ENCODE measurements around the gene MATN1.

Gene MATN1

GRCh38 chr1:30678209-30678608 is 45.2 kb downstream of the MATN1 start:
- TF ChIP-seq EZH2 (IDR thresholded peaks at IDR 0.05; ENCODE audit: borderline replicate concordance, low read length) = no peak
- TF ChIP-seq CTCF (IDR thresholded peaks at IDR 0.05; ENCODE audit: low read length) = no peak
- Histone ChIP-seq H3K27me3 (ENCODE audit: insufficient read depth, low read length) (0 out of 2 replicates have a peak, but pooled peaks cover 3% of the 10 kb centered on the region), H3K27ac (ENCODE audit: low read depth, low read length, poor library complexity, severe bottlenecking) (no peak overlapping the region), H3K4me3 (ENCODE audit: low read depth, low read length, poor library complexity, severe bottlenecking) (no peak overlapping the region), H3K9ac (ENCODE audit: low read length) (no peak overlapping the region), H3K4me1 (ENCODE audit: insufficient read depth, low read length, severe bottlenecking) (no peaks in the 10 kb centered on the region), H3K9me2 (ENCODE audit: low read depth, low read length) (no peaks in the 10 kb centered on the region), H3F3A (ENCODE audit: insufficient read depth, low read length) (no peaks in the 10 kb centered on the region), H3K9me3 (ENCODE audit: low read length) (no peaks in the 10 kb centered on the region), H2AFZ (ENCODE audit: low read length) (no peak overlapping the region), H3K36me3 (ENCODE audit: insufficient read depth, low read length) (no peaks in the 10 kb centered on the region), H4K20me1 (ENCODE audit: insufficient read depth, low read length) (no peaks in the 10 kb centered on the region), H3K79me2 (ENCODE audit: insufficient read depth, low read length) (no peaks in the 10 kb centered on the region), H3K4me2 (ENCODE audit: low read length) (no peak overlapping the region)

- Histone ChIP-seq H3K27me3 (ENCODE audit: insufficient read depth, low read length) (0 out of 2 replicates have a peak, but pooled peaks cover 3% of the 10 kb centered on the region), H3K9ac (ENCODE audit: low read length) (no peak overlapping the region), H3K27ac (ENCODE audit: low read depth, low read length, poor library complexity, severe bottlenecking) (no peak overlapping the region), H3K36me3 (ENCODE audit: insufficient read depth, low read length) (no peaks in the 10 kb centered on the region), H3K4me3 (ENCODE audit: low read depth, low read length, poor library complexity, severe bottlenecking) (no peak overlapping the region), H2AFZ (ENCODE audit: low read length) (no peak overlapping the region), H4K20me1 (ENCODE audit: insufficient read depth, low read length) (no peaks in the 10 kb centered on the region), H3K79me2 (ENCODE audit: insufficient read depth, low read length) (no peaks in the 10 kb centered on the region), H3K9me2 (ENCODE audit: low read depth, low read length) (no peaks in the 10 kb centered on the region), H3K4me1 (ENCODE audit: insufficient read depth, low read length, severe bottlenecking) (no peaks in the 10 kb centered on the region), H3K9me3 (ENCODE audit: low read length) (0 out of 2 replicates have a peak, but pooled peaks cover 2% of the 10 kb centered on the region), H3F3A (ENCODE audit: insufficient read depth, low read length) (no peaks in the 10 kb centered on the region), H3K4me2 (ENCODE audit: low read length) (no peak overlapping the region)
- no peak for TF ChIP-seq EZH2 (IDR thresholded peaks at IDR 0.05; ENCODE audit: borderline replicate concordance, low read length)
- TF ChIP-seq CTCF (IDR thresholded peaks at IDR 0.05; ENCODE audit: low read length) = no peak
These were observed 45.9 kb downstream of the MATN1 start for GRCh38 chr1:30677471-30677870.

GRCh38 chr1:30675761-30676160 is 47.6 kb downstream of the MATN1 start:
- no peak for TF ChIP-seq CTCF (IDR thresholded peaks at IDR 0.05; ENCODE audit: low read length)
- no peak for TF ChIP-seq EZH2 (IDR thresholded peaks at IDR 0.05; ENCODE audit: borderline replicate concordance, low read length)
- no peaks in the 10 kb centered on the region for H3K36me3 ChIP-seq (ENCODE audit: insufficient read depth, low read length)
- H3F3A ChIP-seq (ENCODE audit: insufficient read depth, low read length) = no peaks in the 10 kb centered on the region
- no peak overlapping the region for H3K4me2 ChIP-seq (ENCODE audit: low read length)
- no peak overlapping the region for H3K9ac ChIP-seq (ENCODE audit: low read length)
- no peak overlapping the region for H2AFZ ChIP-seq (ENCODE audit: low read length)
- no peaks in the 10 kb centered on the region for H4K20me1 ChIP-seq (ENCODE audit: insufficient read depth, low read length)
- H3K79me2 ChIP-seq (ENCODE audit: insufficient read depth, low read length) = no peaks in the 10 kb centered on the region
- no peak overlapping the region for H3K4me3 ChIP-seq (ENCODE audit: low read depth, low read length, poor library complexity, severe bottlenecking)
- H3K9me3 ChIP-seq (ENCODE audit: low read length) = 0 out of 2 replicates have a peak, but pooled peaks cover 2% of the 10 kb centered on the region
- no peaks in the 10 kb centered on the region for H3K9me2 ChIP-seq (ENCODE audit: low read depth, low read length)
- H3K27me3 ChIP-seq (ENCODE audit: insufficient read depth, low read length) = 0 out of 2 replicates have a peak, but pooled peaks cover 3% of the 10 kb centered on the region
- no peaks in the 10 kb centered on the region for H3K4me1 ChIP-seq (ENCODE audit: insufficient read depth, low read length, severe bottlenecking)
- no peak overlapping the region for H3K27ac ChIP-seq (ENCODE audit: low read depth, low read length, poor library complexity, severe bottlenecking)
